IMR-90 (cell line): ENCODE measurements around the gene ANKLE1. TPM values are rescaled to one million over a fixed set of nuclear protein-coding genes. Genes with fewer than 3 reads are reported as not detected.

Experiments
- ATAC-seq: fragments of 200-7000 bp; cut with Tn5 transposase; 2 replicates; pipeline ENCODE4 v1.9.1; 2020; ENCODE audit warnings: low read depth, mild to moderate bottlenecking, moderate library complexity
- BruUV-seq: library from RNA; stranded (reverse); fragments of 400-500 nt; replicated peaks from 2 replicates; lab custom pipeline; 2021; lab: Mats Ljungman, UMichigan
- CTCF ChIA-PET: fragments of 300-600 bp; formaldehyde crosslinking; extraction: SDS; loops from one replicate; lab custom pipeline; 2021; ENCODE audit warnings: antibody characterized with exemption; lab: Yijun Ruan, JAX
- POLR2A ChIA-PET: fragments of 300-600 bp; sonication (Branson Sonifier 250); formaldehyde crosslinking; loops from one replicate; lab custom pipeline; 2022; ENCODE audit warnings: antibody characterized with exemption; ENCODE audit not compliant: unreplicated experiment; lab: Charles Lee
- DNase-seq: peaks from one replicate; pipeline ENCODE4 v3.0.0; 2013
- H2AFZ ChIP-seq: replicated peaks from 2 replicates; pipeline ENCODE3; 2013; ENCODE audit warnings: low read length, mild to moderate bottlenecking; ENCODE audit not compliant: poor library complexity
- H2AK5ac ChIP-seq: 2 replicates; pipeline ENCODE4 v1.6.1; 2013; ENCODE audit warnings: low read depth, low read length, inconsistent platforms
- H2AK9ac ChIP-seq: replicated peaks from 2 replicates; pipeline ENCODE3; 2013; ENCODE audit warnings: mild to moderate bottlenecking, low read depth, low read length, moderate library complexity; ENCODE audit not compliant: poor library complexity
- H2BK120ac ChIP-seq: 2 replicates; pipeline ENCODE4 v1.6.1; 2013; ENCODE audit warnings: low read depth, low read length, inconsistent platforms
- H2BK15ac ChIP-seq: 3 replicates; pipeline ENCODE4 v1.6.1; 2013; ENCODE audit warnings: low read depth, low read length, inconsistent platforms
- H2BK20ac ChIP-seq: 2 replicates; pipeline ENCODE4 v1.6.1; 2013; ENCODE audit warnings: low read depth, mild to moderate bottlenecking, inconsistent platforms, low read length, moderate library complexity
- H2BK5ac ChIP-seq: 2 replicates; pipeline ENCODE4 v1.6.1; 2013; ENCODE audit warnings: mild to moderate bottlenecking, low read depth, low read length, inconsistent platforms; ENCODE audit not compliant: poor library complexity, severe bottlenecking
- H3K14ac ChIP-seq: replicated peaks from 2 replicates; pipeline ENCODE4 v1.6.1; 2013; ENCODE audit warnings: low read depth, low read length, inconsistent platforms
- H3K18ac ChIP-seq: 2 replicates; pipeline ENCODE4 v1.6.1; 2013; ENCODE audit warnings: low read depth, low read length, control low read depth
- H3K23ac ChIP-seq: 2 replicates; pipeline ENCODE4 v1.6.1; 2013; ENCODE audit warnings: low read depth, low read length, inconsistent platforms
- H3K27ac ChIP-seq: 2 replicates; pipeline ENCODE4 v1.5.1; 2013; ENCODE audit warnings: mild to moderate bottlenecking, control low read depth, low read length; ENCODE audit not compliant: insufficient read depth
- H3K27me3 ChIP-seq: 2 replicates; pipeline ENCODE4 v1.6.1; 2013; ENCODE audit warnings: low read length; ENCODE audit not compliant: control insufficient read depth, insufficient read depth
- H3K36me3 ChIP-seq: 2 replicates; pipeline ENCODE4 v1.6.1; 2013; ENCODE audit warnings: low read length, mixed read lengths; ENCODE audit not compliant: control insufficient read depth, insufficient read depth
- H3K4ac ChIP-seq: 2 replicates; pipeline ENCODE4 v1.6.1; 2013; ENCODE audit warnings: low read depth, low read length, inconsistent platforms
- H3K4me1 ChIP-seq: 2 replicates; pipeline ENCODE4 v1.6.1; 2013; ENCODE audit warnings: low read length, mixed read lengths; ENCODE audit not compliant: control insufficient read depth, insufficient read depth
- H3K4me2 ChIP-seq: 2 replicates; pipeline ENCODE4 v1.6.1; 2013; ENCODE audit warnings: low read depth, mild to moderate bottlenecking, control low read depth, low read length, moderate library complexity
- H3K4me3 ChIP-seq: 2 replicates; pipeline ENCODE4 v1.5.1; 2013; ENCODE audit warnings: low read depth, mild to moderate bottlenecking, control low read depth, low read length, moderate library complexity; ENCODE audit not compliant: insufficient read depth
- H3K56ac ChIP-seq: 2 replicates; pipeline ENCODE4 v1.6.1; 2013; ENCODE audit warnings: low read length, inconsistent platforms; ENCODE audit not compliant: insufficient read depth; ENCODE audit errors: extremely low read depth
- H3K79me1 ChIP-seq, 2 experiments: 2 replicates each; pipeline ENCODE4 v1.6.1; 2013; ENCODE audit warnings: low read length in 2 of 2, inconsistent platforms in 1 of 2, low read depth in 1 of 2
- H3K9ac ChIP-seq: 2 replicates; pipeline ENCODE4 v1.6.1; 2013; ENCODE audit warnings: low read depth, low read length, control low read depth
- H3K9me1 ChIP-seq: 2 replicates; pipeline ENCODE4 v1.6.1; 2013; ENCODE audit warnings: low read length, inconsistent platforms; ENCODE audit not compliant: insufficient read depth
- H3K9me3 ChIP-seq: 2 replicates; pipeline ENCODE4 v1.6.1; 2013; ENCODE audit warnings: low read length; ENCODE audit not compliant: control insufficient read depth, insufficient read depth
- H4K20me1 ChIP-seq: 2 replicates; pipeline ENCODE4 v1.6.1; 2013; ENCODE audit warnings: low read length, inconsistent platforms; ENCODE audit not compliant: insufficient read depth
- H4K5ac ChIP-seq: 2 replicates; pipeline ENCODE4 v1.6.1; 2013; ENCODE audit warnings: mild to moderate bottlenecking, low read depth, low read length, control low read depth
- H4K8ac ChIP-seq, 2 experiments: 2 replicates each; pipeline ENCODE4 v1.6.1; 2013; ENCODE audit warnings: low read depth in 2 of 2, low read length in 2 of 2, control low read depth in 1 of 2, inconsistent platforms in 1 of 2
- H4K91ac ChIP-seq: 2 replicates; pipeline ENCODE4 v1.6.1; 2013; ENCODE audit warnings: low read depth, low read length, inconsistent platforms; ENCODE audit not compliant: insufficient read depth
- CHD1 ChIP-seq: IDR thresholded peaks from 2 replicates; pipeline ENCODE4 v1.6.1; 2012; ENCODE audit warnings: low read depth, low read length, improper control_type of control experiment
- ELK1 ChIP-seq: fragments of 150-350 bp; IDR thresholded peaks from 2 replicates; pipeline ENCODE4 v1.6.1; 2016; ENCODE audit warnings: low read depth, mild to moderate bottlenecking, low read length, moderate library complexity, borderline replicate concordance
- MAFK ChIP-seq: IDR thresholded peaks from 2 replicates; pipeline ENCODE4 v1.6.1; 2012; ENCODE audit warnings: low read depth, low read length, improper control_type of control experiment
- MXI1 ChIP-seq: IDR thresholded peaks from 2 replicates; pipeline ENCODE4 v1.6.1; 2012; ENCODE audit warnings: low read depth, mild to moderate bottlenecking, low read length, moderate library complexity, borderline replicate concordance
- RCOR1 ChIP-seq: IDR thresholded peaks from 2 replicates; pipeline ENCODE4 v1.6.1; 2012; ENCODE audit warnings: mild to moderate bottlenecking, low read length, improper control_type of control experiment; ENCODE audit not compliant: insufficient replicate concordance
- RFX5 ChIP-seq: IDR thresholded peaks from 2 replicates; pipeline ENCODE4 v1.8.0; 2012; ENCODE audit warnings: low read depth, mild to moderate bottlenecking, low read length, moderate library complexity
- SMC3 ChIP-seq: fragments of 150-350 bp; IDR thresholded peaks from 2 replicates; pipeline ENCODE4 v1.6.1; 2016; ENCODE audit warnings: low read depth, mild to moderate bottlenecking, antibody characterized with exemption, low read length, moderate library complexity
- WGBS, 2 experiments: methylation state at CpG; one replicate each; pipeline versions ENCODE4 v1.1.5 to v1.1.7; 2013; ENCODE audit warnings: missing lambda C conversion rate in 2 of 2; ENCODE audit not compliant: insufficient read length in 1 of 2; ENCODE audit errors: extremely low coverage in 2 of 2; 5-methylcytosine and 5-hydroxymethylcytosine counted together
- dilution Hi-C: fragments of 300-500 bp; cut with HindIII; formaldehyde crosslinking; loops from one replicate; pipeline ENCODE4 v1.14.3; 2018; ENCODE audit warnings: low sequenced_read_pairs; ENCODE audit not compliant: unreplicated experiment
- in situ Hi-C: fragments of 300-500 bp; cut with MboI; formaldehyde crosslinking; loops from 3 replicates; pipeline ENCODE4 v1.14.3; 2019; ENCODE audit warnings: low sequenced_read_pairs, inconsistent platforms, mixed read lengths
- intact Hi-C: fragments of 100-400 bp; cut with micrococcal nuclease; formaldehyde crosslinking; loops from 2 replicates; pipeline ENCODE4 v1.10.0; 2022
- polyA plus RNA-seq, 3 experiments: library from polyadenylated mRNA; depleted of rRNA; stranded (reverse); fragments of >200 nt; gene quantifications; 2 replicates each; pipeline ENCODE4 v1.2.3, GENCODE V29; 2012; ENCODE audit warnings: low replicate concordance in 1 of 3
- total RNA-seq: library from RNA; depleted of rRNA; stranded (reverse); fragments of >200 nt; gene quantifications from 2 replicates; pipeline ENCODE4 v1.2.3, GENCODE V29; 2012
- TF ChIP-seq, protein P1 (sequence below): fragments of 150-350 bp; IDR thresholded peaks from 2 replicates; pipeline ENCODE4 v1.6.1; 2017; ENCODE audit warnings: mild to moderate bottlenecking, antibody characterized with exemption, low read length, low read depth

The ANKLE1 gene
- total and polyA plus RNA-seq, 2 of the 4 experiments (the other 2 are of a cell fraction): under 0.01 to 0.87 TPM

DNA sequence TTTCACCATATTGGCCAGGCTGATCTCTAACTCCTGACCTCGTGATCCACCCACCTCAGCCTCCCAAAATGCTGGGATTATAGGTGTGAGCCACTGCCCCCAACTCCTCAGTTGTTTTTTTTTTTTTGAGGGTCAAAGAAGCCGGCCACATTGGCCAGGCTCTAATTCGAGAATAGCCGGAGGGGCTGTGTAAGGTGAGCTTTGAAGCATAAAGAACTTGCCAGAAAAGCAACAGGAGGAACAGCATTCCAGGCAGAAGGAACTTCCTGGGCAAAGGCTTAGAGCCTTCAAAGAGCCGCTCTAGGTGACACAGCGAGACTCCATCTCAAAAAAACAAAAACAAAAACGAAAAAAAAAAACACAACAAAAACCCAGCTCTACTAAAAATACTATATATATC is 15.7 kb upstream of the ANKLE1 start:
- peaks cover 5% of the 10 kb centered on the region; the same call in 1 of the 2 replicates for H3K36me3 ChIP-seq
- no peak overlapping the region for H3K4me3 ChIP-seq
- 90% methylated on average over 2 of the region's 7 CpGs; no CpG with 5 or more reads in 1 of the 2 experiments for WGBS, 2 experiments
- H2BK15ac ChIP-seq: no peak overlapping the region
- no peaks in the 10 kb centered on the region; the same call in 1 of the 2 replicates for H3K4me1 ChIP-seq
- no peak overlapping the region for H4K91ac ChIP-seq
- no peak for ATAC-seq
- H4K5ac ChIP-seq: no peak overlapping the region
- dilution Hi-C loops (no loop called here), intact Hi-C loops (no loop called here), in situ Hi-C loops (no loop called here)
- no peak overlapping the region for H2AK9ac ChIP-seq
- ChIA-PET CTCF (no interaction called here), POLR2A (no interaction called here)
- no peak overlapping the region for H3K27ac ChIP-seq
- H4K8ac ChIP-seq: no peak overlapping the region; a peak in 1 of 4 replicates
- H3K14ac ChIP-seq: no peak overlapping the region
- no peak overlapping the region for H3K4ac ChIP-seq
- no peak overlapping the region for H3K18ac ChIP-seq
- H3K9me3 ChIP-seq: no peaks in the 10 kb centered on the region
- no peak overlapping the region for H2BK120ac ChIP-seq
- no peaks in the 10 kb centered on the region for H3K27me3 ChIP-seq
- H3K9ac ChIP-seq: no peak overlapping the region
- no peaks in the 10 kb centered on the region for H3K9me1 ChIP-seq
- TF ChIP-seq MAFK: no peak
- no peak for TF ChIP-seq ELK1
- TF ChIP-seq RFX5: no peak
- TF ChIP-seq, protein P1, sequence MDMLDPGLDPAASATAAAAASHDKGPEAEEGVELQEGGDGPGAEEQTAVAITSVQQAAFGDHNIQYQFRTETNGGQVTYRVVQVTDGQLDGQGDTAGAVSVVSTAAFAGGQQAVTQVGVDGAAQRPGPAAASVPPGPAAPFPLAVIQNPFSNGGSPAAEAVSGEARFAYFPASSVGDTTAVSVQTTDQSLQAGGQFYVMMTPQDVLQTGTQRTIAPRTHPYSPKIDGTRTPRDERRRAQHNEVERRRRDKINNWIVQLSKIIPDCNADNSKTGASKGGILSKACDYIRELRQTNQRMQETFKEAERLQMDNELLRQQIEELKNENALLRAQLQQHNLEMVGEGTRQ: no peak
- TF ChIP-seq SMC3: no peak
- TF ChIP-seq RCOR1: no peak
- TF ChIP-seq MXI1: no peak
- TF ChIP-seq CHD1: no peak
- H2BK20ac ChIP-seq: no peak overlapping the region
- H3K4me2 ChIP-seq: no peak overlapping the region
- H2AK5ac ChIP-seq: no peak overlapping the region
- peaks cover 0 to 18% of the 10 kb centered on the region in 2 experiments; a peak in 2 of 4 replicates for H3K79me1 ChIP-seq
- H3K56ac ChIP-seq: no peak overlapping the region
- no TSS peak for BruUV-seq
- H2BK5ac ChIP-seq: no peak overlapping the region
- DNase-seq: no peak
- no peaks in the 10 kb centered on the region for H4K20me1 ChIP-seq
- no peak overlapping the region for H2AFZ ChIP-seq
- no peak overlapping the region for H3K23ac ChIP-seq
